HepG2 (cell line): ENCODE measurements around the gene SSNA1. TPM values are rescaled to one million over a fixed set of nuclear protein-coding genes. Genes with fewer than 3 reads are reported as not detected.

Experiments used
- ADNP ChIP-seq: sonication (generic); formaldehyde crosslinking; IDR thresholded peaks from 2 replicates; pipeline ENCODE4 v1.4.0; 2020; ENCODE audit warnings: missing genetic modification reagents
- CBX2 ChIP-seq, 2 experiments: fragments of 200-600 bp in 1 of 2; sonication (generic); formaldehyde crosslinking in 1 of 2; IDR thresholded peaks; 2 replicates each; pipeline versions ENCODE4 v1.7.0 to v1.8.1; 2018 to 2022; ENCODE audit warnings: low read depth in 2 of 2, low read length in 1 of 2, mild to moderate bottlenecking in 1 of 2, missing genetic modification reagents in 1 of 2
- EED ChIP-seq: sonication (generic); formaldehyde crosslinking; IDR thresholded peaks from 2 replicates; pipeline ENCODE4 v1.5.0; 2020; ENCODE audit warnings: mild to moderate bottlenecking, missing genetic modification reagents
- HIVEP1 ChIP-seq: sonication (generic); formaldehyde crosslinking; IDR thresholded peaks from 2 replicates; pipeline ENCODE4 v1.4.0; 2020; ENCODE audit warnings: mild to moderate bottlenecking, missing genetic modification reagents
- HOXA5 ChIP-seq: sonication (generic); formaldehyde crosslinking; IDR thresholded peaks from 2 replicates; pipeline ENCODE4 v1.4.0; 2020; ENCODE audit warnings: missing genetic modification reagents
- JARID2 ChIP-seq: sonication (generic); formaldehyde crosslinking; IDR thresholded peaks from 2 replicates; pipeline ENCODE4 v1.8.1; 2023; ENCODE audit warnings: missing genetic modification reagents, inconsistent platforms; ENCODE audit not compliant: insufficient replicate concordance
- KLF16 ChIP-seq, 2 experiments: sonication (generic) in 1 of 2; formaldehyde crosslinking in 1 of 2; IDR thresholded peaks; 2 replicates each; pipeline versions ENCODE4 v1.6.1 to v1.8.0; 2016 to 2023; ENCODE audit warnings: missing genetic modification reagents in 2 of 2, missing compliant biosample characterization in 1 of 2
- MYC ChIP-seq: sonication (generic); formaldehyde crosslinking; IDR thresholded peaks from 2 replicates; pipeline ENCODE4 v1.9.0; 2021; ENCODE audit warnings: missing genetic modification reagents, borderline replicate concordance
- MZF1 ChIP-seq: sonication (generic); formaldehyde crosslinking; IDR thresholded peaks from 2 replicates; pipeline ENCODE4 v1.8.1; 2023; ENCODE audit warnings: mild to moderate bottlenecking, missing genetic modification reagents, borderline replicate concordance
- PAX8 ChIP-seq: sonication (generic); formaldehyde crosslinking; IDR thresholded peaks from 2 replicates; pipeline ENCODE4 v1.8.0; 2022; ENCODE audit warnings: mild to moderate bottlenecking, missing genetic modification reagents, borderline replicate concordance
- PHF8 ChIP-seq: sonication (generic); formaldehyde crosslinking; IDR thresholded peaks from 2 replicates; pipeline ENCODE4 v1.5.0; 2020; ENCODE audit warnings: missing genetic modification reagents
- PLSCR1 ChIP-seq: sonication (generic); formaldehyde crosslinking; IDR thresholded peaks from 2 replicates; pipeline ENCODE4 v1.5.0; 2020; ENCODE audit warnings: missing genetic modification reagents, mild to moderate bottlenecking, borderline replicate concordance
- STAG1 ChIP-seq: sonication (generic); formaldehyde crosslinking; IDR thresholded peaks from 2 replicates; pipeline ENCODE4 v1.4.0; 2020; ENCODE audit warnings: missing genetic modification reagents
- TBL1XR1 ChIP-seq: fragments of 150-350 bp; IDR thresholded peaks from 2 replicates; pipeline ENCODE4 v1.6.1; 2014; ENCODE audit warnings: borderline replicate concordance, low read length; ENCODE audit not compliant: partially characterized antibody
- TGIF2 ChIP-seq: IDR thresholded peaks from 2 replicates; pipeline ENCODE4 v1.6.1; 2016; ENCODE audit warnings: control low read depth, missing compliant biosample characterization
- UBTF ChIP-seq: sonication (generic); formaldehyde crosslinking; IDR thresholded peaks from 2 replicates; pipeline ENCODE4 v1.4.0; 2020; ENCODE audit warnings: mild to moderate bottlenecking, missing genetic modification reagents
- ZBTB1 ChIP-seq: sonication (generic); formaldehyde crosslinking; IDR thresholded peaks from 2 replicates; pipeline ENCODE4 v1.4.0; 2020; ENCODE audit warnings: missing genetic modification reagents, borderline replicate concordance
- ZBTB8A ChIP-seq: sonication (generic); formaldehyde crosslinking; IDR thresholded peaks from 2 replicates; pipeline ENCODE4 v1.4.0; 2020; ENCODE audit warnings: mild to moderate bottlenecking, low read depth, missing genetic modification reagents, borderline replicate concordance
- ZFP90 ChIP-seq: sonication (generic); formaldehyde crosslinking; IDR thresholded peaks from 2 replicates; pipeline ENCODE4 v1.8.0; 2022; ENCODE audit warnings: missing genetic modification reagents, mild to moderate bottlenecking, inconsistent platforms, borderline replicate concordance
- ZNF10 ChIP-seq: sonication (generic); formaldehyde crosslinking; IDR thresholded peaks from 2 replicates; pipeline ENCODE4 v1.4.0; 2020; ENCODE audit warnings: mild to moderate bottlenecking, low read depth, missing genetic modification reagents, borderline replicate concordance
- ZNF556 ChIP-seq: sonication (generic); formaldehyde crosslinking; IDR thresholded peaks from 2 replicates; pipeline ENCODE4 v1.4.0; 2020; ENCODE audit warnings: mild to moderate bottlenecking, missing genetic modification reagents, borderline replicate concordance
- ZNF607 ChIP-seq: sonication (generic); formaldehyde crosslinking; IDR thresholded peaks from 2 replicates; pipeline ENCODE4 v1.5.1; 2020; ENCODE audit warnings: missing genetic modification reagents, mild to moderate bottlenecking, borderline replicate concordance
- ZNF746 ChIP-seq: sonication (generic); formaldehyde crosslinking; IDR thresholded peaks from 2 replicates; pipeline ENCODE4 v1.8.0; 2022; ENCODE audit warnings: mild to moderate bottlenecking, missing genetic modification reagents
- ZSCAN22 ChIP-seq: sonication (generic); formaldehyde crosslinking; IDR thresholded peaks from 2 replicates; pipeline ENCODE4 v1.4.0; 2020; ENCODE audit warnings: mild to moderate bottlenecking, missing genetic modification reagents
- ZUFSP ChIP-seq: sonication (generic); formaldehyde crosslinking; IDR thresholded peaks from 2 replicates; pipeline ENCODE4 v1.9.0; 2021; ENCODE audit warnings: missing genetic modification reagents, mild to moderate bottlenecking, borderline replicate concordance
- ZZZ3 ChIP-seq: sonication (generic); formaldehyde crosslinking; IDR thresholded peaks from 2 replicates; pipeline ENCODE4 v1.4.0; 2020; ENCODE audit warnings: missing genetic modification reagents, mild to moderate bottlenecking, borderline replicate concordance
- polyA plus RNA-seq, 8 experiments: library from polyadenylated mRNA; depleted of rRNA in 3 of 8; stranded (reverse) in 7 of 8; unstranded in 1 of 8; fragments of >200 nt; fragmentation: Illumina TruSeq in 4 of 8; extraction: Trizol in 4 of 8; gene quantifications; 2 replicates each; pipeline versions ENCODE4 v1.2.1 to v1.2.3, GENCODE V29; 2011 to 2016; ENCODE audit warnings: low read depth in 4 of 8, missing spikeins in 1 of 8, mixed read lengths in 1 of 8; ENCODE audit not compliant: insufficient read depth in 1 of 8
- total RNA-seq, 5 experiments: library from RNA; depleted of rRNA; stranded (reverse); fragments of >200 nt; fragmentation: Illumina TruSeq; extraction: Trizol; gene quantifications; 2 replicates each; pipeline ENCODE4 v1.2.3, GENCODE V29; 2016; ENCODE audit warnings: low read depth in 1 of 5

Gene SSNA1
- total and polyA plus RNA-seq, 2 of the 13 experiments (the other 11 are each of a cell fraction or from before 2014, with no cell fraction given) = 35.9 to 49.4 TPM

GRCh38 chr9:137221506-137222111 lies 33.1 kb downstream of the SSNA1 start (continued):
- no peak for TF ChIP-seq JARID2 (CRISPR knock-in tag)
- no peak for TF ChIP-seq ZNF10 (CRISPR knock-in tag)
- TF ChIP-seq ZBTB1 = no peak
- TF ChIP-seq ZBTB8A (CRISPR knock-in tag) = no peak
- no peak for TF ChIP-seq STAG1 (CRISPR knock-in tag)
- no peak for TF ChIP-seq ADNP (CRISPR knock-in tag)
- no peak for TF ChIP-seq CBX2 (IDR thresholded peaks at IDR 0.05; ENCODE audit: low read depth, low read length)
- no peak for TF ChIP-seq CBX2 (CRISPR knock-in tag; IDR thresholded peaks at IDR 0.05; ENCODE audit: low read depth)
- no peak for TF ChIP-seq ZNF607 (CRISPR knock-in tag)
- no peak for TF ChIP-seq KLF16 (CRISPR knock-in tag; IDR thresholded peaks at IDR 0.05)
- peak; percentile 45; the same call in 1 of the 2 replicates for TF ChIP-seq UBTF (CRISPR knock-in tag)
- no peak for TF ChIP-seq TGIF2 (CRISPR knock-in tag)
- TF ChIP-seq TBL1XR1 = no peak
- no peak for TF ChIP-seq ZNF556
- TF ChIP-seq PHF8 (CRISPR knock-in tag) = 0 out of 2 replicates have a peak, but pooled peaks have one; percentile 25
- no peak for TF ChIP-seq ZZZ3 (CRISPR knock-in tag)
- TF ChIP-seq ZFP90 (CRISPR knock-in tag) = no peak
- no peak for TF ChIP-seq PLSCR1 (CRISPR knock-in tag)
- TF ChIP-seq MYC (CRISPR knock-in tag) = peak; percentile 42; the same call in 1 of the 2 replicates
- TF ChIP-seq PAX8 = no peak
- TF ChIP-seq ZSCAN22 = no peak
- TF ChIP-seq ZNF746 (CRISPR knock-in tag) = peak; percentile 59; the same call in 1 of the 2 replicates
- TF ChIP-seq HOXA5 (CRISPR knock-in tag) = no peak
- no peak for TF ChIP-seq ZUFSP (CRISPR knock-in tag)
- TF ChIP-seq MZF1 (CRISPR knock-in tag) = no peak
- no peak for TF ChIP-seq HIVEP1 (CRISPR knock-in tag)
- TF ChIP-seq EED (CRISPR knock-in tag) = no peak
